A375 (cell line): ENCODE measurements around the gene OR1L4. TPM values are rescaled to one million over a fixed set of nuclear protein-coding genes. Genes with fewer than 3 reads are reported as not detected.

Experiments
- total RNA-seq: library from RNA; depleted of rRNA; stranded (reverse); fragments of >200 nt; shearing (Covaris generic); gene quantifications from 2 replicates; pipeline ENCODE4 v1.2.3, GENCODE V29; 2014; rRNA removed

OR1L4 gene, protein sequence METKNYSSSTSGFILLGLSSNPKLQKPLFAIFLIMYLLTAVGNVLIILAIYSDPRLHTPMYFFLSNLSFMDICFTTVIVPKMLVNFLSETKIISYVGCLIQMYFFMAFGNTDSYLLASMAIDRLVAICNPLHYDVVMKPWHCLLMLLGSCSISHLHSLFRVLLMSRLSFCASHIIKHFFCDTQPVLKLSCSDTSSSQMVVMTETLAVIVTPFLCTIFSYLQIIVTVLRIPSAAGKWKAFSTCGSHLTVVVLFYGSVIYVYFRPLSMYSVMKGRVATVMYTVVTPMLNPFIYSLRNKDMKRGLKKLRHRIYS
- total RNA-seq, result not detected in 2 replicates

DNA sequence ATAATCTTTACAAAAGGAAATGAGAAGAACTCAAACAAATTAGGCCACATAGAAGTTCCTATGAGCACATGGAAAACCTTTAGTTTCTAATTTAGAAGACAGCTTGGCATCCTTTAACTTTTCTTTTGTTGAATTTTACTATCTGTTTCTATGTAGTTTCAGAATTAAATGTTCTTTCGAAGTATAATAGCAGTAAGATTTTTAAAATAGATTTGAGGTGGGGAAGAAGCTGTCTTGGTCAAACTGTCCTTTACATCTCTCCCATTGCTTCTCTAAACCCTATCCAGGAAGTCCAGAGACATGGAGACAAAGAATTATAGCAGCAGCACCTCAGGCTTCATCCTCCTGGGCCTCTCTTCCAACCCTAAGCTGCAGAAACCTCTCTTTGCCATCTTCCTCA, at the start of gene OR1L4:
Gene OR1L4 (plus strand): TSS at position 301 of the 400 bp plus-strand sequence. CDS start 0 bp downstream, at position 301.

DNA sequence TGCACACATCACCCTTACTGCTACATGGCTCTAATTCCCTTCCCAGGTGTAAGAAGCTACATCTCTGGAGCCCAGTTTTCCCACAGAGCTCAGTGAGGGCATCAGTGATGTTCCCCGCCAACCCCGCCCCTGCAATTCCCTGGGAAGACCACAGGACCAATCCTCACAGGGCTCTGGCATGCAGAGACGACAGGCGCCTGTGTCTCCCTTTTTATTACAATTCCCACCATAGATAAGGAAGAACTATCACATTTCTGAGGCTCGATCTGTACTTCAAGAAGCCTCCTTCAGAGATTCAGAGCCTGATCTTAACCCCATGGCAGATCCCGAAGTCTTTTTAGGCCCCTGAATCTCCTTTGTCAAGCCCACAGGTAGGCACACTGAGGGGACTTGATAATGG, 18.2 kb downstream of the OR1L4 start, which contains the start of gene OR1L6:
Gene OR1L6 (plus strand): TSS at position 301 of the 400 bp plus-strand sequence. CDS start 7,545 bp downstream, outside the sequence.

Other genes starting within 250 kb of the OR1L4 start
- gene OR1J1, start 246.1 kb upstream of the OR1L4 start, total RNA-seq, result not detected in 2 replicates
- 0.49 TPM in 1 of 2 replicates, not detected in the other for gene OR1J2, start 213.2 kb upstream of the OR1L4 start, total RNA-seq
- not detected in 2 replicates for gene OR1J4, start 204.8 kb upstream of the OR1L4 start, total RNA-seq
- not detected in 2 replicates for gene OR1N1, start 196.7 kb upstream of the OR1L4 start, total RNA-seq
- gene OR1N2, start 170.9 kb upstream of the OR1L4 start, total RNA-seq, result not detected in 2 replicates
- gene OR1L8, start 140.6 kb upstream of the OR1L4 start, total RNA-seq, result not detected in 2 replicates
- not detected in 2 replicates for gene OR1Q1, start 109.3 kb upstream of the OR1L4 start, total RNA-seq
- gene OR1B1, start 66.4 kb upstream of the OR1L4 start, total RNA-seq, result not detected in 2 replicates
- not detected in 2 replicates for gene OR1L1, start 62.3 kb upstream of the OR1L4 start, total RNA-seq
- not detected in 2 replicates for gene OR1L3, start 48.9 kb upstream of the OR1L4 start, total RNA-seq
- not detected in 2 replicates for gene OR1L6, start 18.3 kb downstream of the OR1L4 start, total RNA-seq
- not detected in 2 replicates for gene OR5C1, start 64.9 kb downstream of the OR1L4 start, total RNA-seq
- not detected in 2 replicates for gene OR1K1, start 76.1 kb downstream of the OR1L4 start, total RNA-seq
- gene PDCL, start 104.6 kb downstream of the OR1L4 start, total RNA-seq, result 14.6 and 18.4 TPM in 2 replicates
- 27.8 and 34.4 TPM in 2 replicates for gene RC3H2, start 181.4 kb downstream of the OR1L4 start, total RNA-seq
- 6.2 and 7.4 TPM in 2 replicates for gene ZBTB6, start 189.3 kb downstream of the OR1L4 start, total RNA-seq
- gene ZBTB26, start 207.5 kb downstream of the OR1L4 start, total RNA-seq, result 3.1 and 3.3 TPM in 2 replicates
- gene RABGAP1, start 217.0 kb downstream of the OR1L4 start, total RNA-seq, result 14.6 and 23.4 TPM in 2 replicates